Endothelial cell (in vitro differentiated cells): ENCODE data around the gene DPH6. TPM values are rescaled to one million over a fixed set of nuclear protein-coding genes. Genes with fewer than 3 reads are reported as not detected.

Experiments
- DNase-seq: peaks from one replicate; pipeline ENCODE4 v3.0.0; 2021; ENCODE audit warnings: low spot score
- H3K27ac Mint-ChIP-seq: one replicate; pipeline ENCODE4 v1.8.0; 2021; ENCODE audit warnings: mixed read lengths, inconsistent platforms; ENCODE audit not compliant: unreplicated experiment
- H3K27me3 Mint-ChIP-seq: one replicate; pipeline ENCODE4 v1.8.0; 2021; ENCODE audit warnings: mild to moderate bottlenecking, moderate library complexity, mixed read lengths, inconsistent platforms; ENCODE audit not compliant: unreplicated experiment
- H3K36me3 Mint-ChIP-seq: one replicate; pipeline ENCODE4 v1.8.0; 2021; ENCODE audit warnings: mild to moderate bottlenecking, low read depth, mixed read lengths, inconsistent platforms; ENCODE audit not compliant: unreplicated experiment
- H3K4me1 Mint-ChIP-seq: one replicate; pipeline ENCODE4 v1.8.0; 2021; ENCODE audit warnings: mild to moderate bottlenecking, mixed read lengths, inconsistent platforms; ENCODE audit not compliant: unreplicated experiment
- H3K4me3 Mint-ChIP-seq: one replicate; pipeline ENCODE4 v1.8.0; 2021; ENCODE audit warnings: mild to moderate bottlenecking, mixed read lengths, inconsistent platforms; ENCODE audit not compliant: unreplicated experiment
- H3K9me3 Mint-ChIP-seq: one replicate; pipeline ENCODE4 v1.8.0; 2021; ENCODE audit warnings: mixed read lengths, inconsistent platforms; ENCODE audit not compliant: unreplicated experiment
- CTCF ChIP-seq: fragments of 200-600 bp; sonication (generic); IDR thresholded peaks from one replicate; pipeline ENCODE4 v1.5.0; 2021; ENCODE audit warnings: antibody characterized with exemption; ENCODE audit not compliant: unreplicated experiment
- total RNA-seq: library from RNA; stranded (reverse); fragmentation: NEBNext Ultra II Directional; extraction: Animal tissue kit (Norgen Biotek cat#: 25700); gene quantifications from one replicate; pipeline ENCODE4 v1.2.1, GENCODE V29; 2021; ENCODE audit not compliant: unreplicated experiment

Gene DPH6
- total RNA-seq, 1 donor from 2014 or later = 10.6 TPM

DNA sequence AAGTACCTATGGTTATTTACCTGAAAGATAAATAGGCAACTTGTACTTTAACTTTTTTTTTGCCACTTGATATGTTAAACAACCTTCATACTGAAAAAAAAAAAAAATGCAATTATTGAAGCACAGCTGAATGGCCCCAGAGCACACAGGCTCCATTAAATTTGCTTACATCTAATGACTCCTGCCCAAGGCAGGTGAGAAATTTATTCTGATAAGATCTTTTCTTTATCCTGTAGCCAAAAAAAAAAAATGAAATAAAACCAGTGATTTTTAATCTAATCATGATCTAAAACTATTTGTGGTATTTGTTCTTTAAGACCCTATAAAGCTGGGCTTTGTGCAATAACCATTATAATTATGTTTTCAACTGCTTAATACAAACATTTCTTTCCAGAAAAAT, 115.7 kb downstream of the DPH6 start:
- H3K36me3 Mint-ChIP-seq = no peaks in the 10 kb centered on the region
- peaks cover 4% of the 10 kb centered on the region for H3K4me1 Mint-ChIP-seq
- no peak overlapping the region for H3K27ac Mint-ChIP-seq
- H3K4me3 Mint-ChIP-seq = no peak overlapping the region
- H3K9me3 Mint-ChIP-seq = no peaks in the 10 kb centered on the region
- TF ChIP-seq CTCF = no peak
- H3K27me3 Mint-ChIP-seq = no peaks in the 10 kb centered on the region
- DNase-seq = no peak

GRCh38 chr15:35427496-35427895, 118.5 kb downstream of the DPH6 start:
- H3K27ac Mint-ChIP-seq = no peak overlapping the region
- no peak for TF ChIP-seq CTCF

DNA sequence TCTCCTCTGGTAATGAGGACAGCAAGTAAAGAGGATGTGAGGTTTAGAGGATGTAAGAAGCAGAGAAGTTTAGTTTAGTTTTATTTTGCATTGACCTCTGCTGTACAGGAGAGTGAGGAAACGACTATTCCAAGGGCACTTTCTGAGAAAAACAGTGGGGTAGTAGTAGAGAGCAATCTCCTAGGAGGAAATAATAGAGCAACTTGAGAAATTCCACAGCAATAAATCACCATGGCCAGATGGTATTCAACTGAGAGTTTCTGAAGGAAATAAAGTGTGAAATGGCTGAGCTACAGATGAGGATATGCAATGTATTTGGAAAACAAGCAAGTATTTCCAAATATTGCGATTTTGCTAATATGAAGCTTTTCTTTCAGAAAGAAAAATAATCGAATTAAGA, 118.9 kb downstream of the DPH6 start:
- no peaks in the 10 kb centered on the region for H3K9me3 Mint-ChIP-seq
- DNase-seq = no peak

More at GRCh38 chr15:35427496-35427895, 118.5 kb downstream of the DPH6 start:
- H3K4me1 Mint-ChIP-seq = peaks cover 4% of the 10 kb centered on the region
- no peak overlapping the region for H3K4me3 Mint-ChIP-seq
- no peaks in the 10 kb centered on the region for H3K27me3 Mint-ChIP-seq
- H3K36me3 Mint-ChIP-seq = no peaks in the 10 kb centered on the region
- no peaks in the 10 kb centered on the region for H3K9me3 Mint-ChIP-seq
- DNase-seq = no peak

DNA sequence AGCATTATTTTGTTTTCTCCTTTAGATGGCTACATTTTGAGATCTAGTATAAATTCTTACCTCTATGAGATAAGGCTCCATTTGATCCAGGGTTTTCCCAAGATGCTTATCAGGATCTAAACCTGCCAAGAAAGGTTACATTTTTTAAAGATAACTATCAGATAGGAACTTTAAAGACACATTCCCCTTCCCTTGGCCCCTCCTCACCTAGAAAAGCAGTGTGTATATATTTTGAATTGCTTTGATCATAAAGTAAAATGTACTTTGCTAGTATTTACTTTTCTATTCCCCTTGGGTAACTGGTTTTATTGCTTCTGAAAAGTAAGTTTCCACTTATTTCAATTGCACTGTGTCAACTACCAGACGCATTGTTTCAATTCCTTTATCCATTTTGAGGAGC, 135.2 kb downstream of the DPH6 start:
- H3K36me3 Mint-ChIP-seq = no peaks in the 10 kb centered on the region
- no peak overlapping the region for H3K27ac Mint-ChIP-seq
- H3K27me3 Mint-ChIP-seq = no peaks in the 10 kb centered on the region
- DNase-seq = no peak
- peaks cover 5% of the 10 kb centered on the region for H3K4me1 Mint-ChIP-seq
- no peak for TF ChIP-seq CTCF
- H3K9me3 Mint-ChIP-seq = no peaks in the 10 kb centered on the region
- no peak overlapping the region for H3K4me3 Mint-ChIP-seq

More for the DNA sequence above, 118.9 kb downstream of the DPH6 start:
- Mint-ChIP-seq H3K36me3 (no peaks in the 10 kb centered on the region), H3K4me1 (peaks cover 4% of the 10 kb centered on the region), H3K27ac (peak overlapping the region; percentile 9), H3K27me3 (no peaks in the 10 kb centered on the region), H3K4me3 (no peak overlapping the region)
- TF ChIP-seq CTCF = no peak

DNA sequence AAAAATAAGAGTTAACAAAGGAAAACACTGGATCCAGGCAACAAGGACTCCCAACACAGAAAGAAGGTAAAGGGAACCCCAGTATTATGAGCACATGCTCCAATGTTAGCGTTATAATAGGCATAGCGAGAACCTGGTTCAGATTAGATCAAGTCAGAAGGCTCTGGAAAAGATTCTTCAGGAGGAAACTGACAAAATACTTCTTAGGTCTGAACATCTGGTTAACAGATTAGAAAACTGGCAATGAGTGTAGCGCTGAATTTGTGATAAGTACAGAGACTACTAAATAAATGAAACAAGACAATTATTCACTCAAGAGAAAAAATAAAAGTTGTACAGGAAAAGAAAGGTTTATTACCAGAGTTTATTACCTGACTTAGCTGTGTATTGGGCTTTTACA, 146.1 kb downstream of the DPH6 start:
- Mint-ChIP-seq H3K27ac (no peak overlapping the region), H3K4me1 (no peaks in the 10 kb centered on the region), H3K36me3 (no peaks in the 10 kb centered on the region), H3K4me3 (no peak overlapping the region), H3K27me3 (no peaks in the 10 kb centered on the region), H3K9me3 (no peaks in the 10 kb centered on the region)
- no peak for DNase-seq
- TF ChIP-seq CTCF = no peak
